Mononuclear cell (primary cell): ENCODE measurements around the gene TTC16. TPM values are rescaled to one million over a fixed set of nuclear protein-coding genes. Genes with fewer than 3 reads are reported as not detected.

ENCODE experiments used
- H3K27me3 ChIP-seq: 2 replicates; pipeline ENCODE4 v1.6.0; 2011; ENCODE audit warnings: low read length, control low read depth; ENCODE audit not compliant: insufficient read depth
- H3K4me1 ChIP-seq: 2 replicates; pipeline ENCODE4 v1.5.1; 2011; ENCODE audit warnings: mild to moderate bottlenecking, low read length, control low read depth; ENCODE audit not compliant: insufficient read depth
- H3K4me3 ChIP-seq: 2 replicates; pipeline ENCODE4 v1.5.1; 2011; ENCODE audit warnings: mild to moderate bottlenecking, low read length, moderate library complexity
- H3K9me3 ChIP-seq: 2 replicates; pipeline ENCODE4 v1.5.1; 2011; ENCODE audit warnings: low read depth, mild to moderate bottlenecking, control low read depth, low read length
- total RNA-seq: library from RNA; depleted of rRNA; stranded (reverse); fragments of >200 nt; gene quantifications from one replicate; pipeline ENCODE4 v1.2.3, GENCODE V29; 2012

Gene TTC16
- total RNA-seq, 1 donor, result 1.9 TPM

DNA sequence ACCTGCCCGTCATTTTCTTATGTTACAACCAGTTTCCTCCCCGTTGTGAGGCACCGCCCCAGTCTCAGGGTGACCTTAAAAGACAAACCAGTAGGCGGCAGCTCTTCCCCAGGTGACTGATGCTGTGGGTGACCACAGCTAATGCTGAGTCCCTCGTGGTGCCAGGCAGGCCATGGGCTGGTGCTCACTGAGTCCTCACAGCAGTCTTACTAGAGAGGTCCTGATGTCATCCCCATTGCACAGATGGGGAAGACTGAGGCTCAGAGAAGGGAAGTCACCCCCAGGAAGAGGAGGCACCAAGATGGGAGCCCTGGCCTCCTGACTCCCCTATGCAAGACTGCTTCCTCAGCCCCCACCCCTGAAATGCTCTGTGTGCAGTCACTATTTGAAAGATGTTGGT lies 8.1 kb upstream of the TTC16 start:
- H3K9me3 ChIP-seq, result no peaks in the 10 kb centered on the region
- H3K4me3 ChIP-seq, result no peak overlapping the region
- H3K27me3 ChIP-seq, result no peaks in the 10 kb centered on the region
- H3K4me1 ChIP-seq, result peaks cover 7% of the 10 kb centered on the region

DNA sequence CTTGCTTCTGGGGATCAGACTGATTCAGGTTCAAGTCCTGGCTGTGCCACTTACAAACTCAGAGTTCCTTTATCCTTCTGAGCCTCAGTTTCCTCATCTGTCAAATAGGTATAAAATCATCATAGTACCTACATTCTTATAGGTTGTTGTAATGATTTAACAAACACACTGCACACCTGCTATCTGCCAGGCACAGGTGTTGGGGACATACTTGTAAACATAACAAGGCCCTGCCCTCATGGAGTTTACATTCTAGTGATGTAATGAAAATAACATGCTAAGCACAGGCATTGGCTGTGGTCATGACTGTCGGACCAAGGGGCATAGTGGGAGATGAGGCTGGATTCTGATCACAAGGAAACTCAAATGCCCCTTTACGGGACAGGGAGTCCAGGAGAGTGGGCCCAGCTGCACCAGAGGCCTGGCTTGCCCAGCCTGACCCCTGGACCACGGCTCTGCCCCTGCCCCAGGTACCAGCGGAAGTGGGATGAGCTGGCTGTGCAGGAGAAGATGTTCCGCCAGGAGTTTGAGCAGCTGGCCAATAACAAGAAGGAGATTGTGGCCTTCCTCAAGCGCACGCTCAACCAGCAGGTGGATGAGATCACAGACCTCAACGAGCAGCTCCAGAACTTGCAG lies 6.8 kb upstream of the TTC16 start:
- Histone ChIP-seq H3K4me3 (no peak overlapping the region), H3K4me1 (peaks cover 8% of the 10 kb centered on the region), H3K27me3 (no peaks in the 10 kb centered on the region), H3K9me3 (no peaks in the 10 kb centered on the region)

DNA sequence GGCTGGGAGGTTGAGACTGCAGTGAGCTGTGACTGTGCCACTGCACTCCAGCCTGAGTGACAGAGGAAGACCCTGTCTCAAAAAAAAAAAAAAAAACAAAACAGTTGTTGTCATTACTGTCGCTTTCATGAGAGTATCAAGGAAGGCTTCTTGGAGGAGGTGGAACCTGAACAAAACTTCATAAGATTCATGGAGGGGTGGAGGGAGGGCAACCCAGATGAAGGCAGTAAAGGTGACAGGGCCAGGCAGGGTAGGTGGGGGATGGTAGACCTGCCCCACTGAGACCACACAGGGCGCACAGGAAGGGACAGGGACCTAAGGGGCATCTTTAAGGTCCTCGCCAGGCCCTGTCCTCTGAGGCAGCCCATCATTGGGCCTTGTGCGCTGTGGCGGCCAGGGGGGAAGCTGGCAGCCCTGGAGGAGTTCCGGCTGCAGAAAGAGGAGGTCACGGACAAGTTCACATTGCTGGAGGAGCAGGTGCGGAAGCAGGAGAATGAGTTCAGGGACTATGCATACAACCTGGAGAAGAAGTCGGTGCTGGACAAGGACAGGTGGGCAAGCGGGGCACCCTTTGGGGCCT lies 5.6 kb upstream of the TTC16 start:
- Histone ChIP-seq H3K4me3 (no peak overlapping the region), H3K4me1 (peaks cover 14% of the 10 kb centered on the region), H3K9me3 (no peaks in the 10 kb centered on the region), H3K27me3 (no peaks in the 10 kb centered on the region)

DNA sequence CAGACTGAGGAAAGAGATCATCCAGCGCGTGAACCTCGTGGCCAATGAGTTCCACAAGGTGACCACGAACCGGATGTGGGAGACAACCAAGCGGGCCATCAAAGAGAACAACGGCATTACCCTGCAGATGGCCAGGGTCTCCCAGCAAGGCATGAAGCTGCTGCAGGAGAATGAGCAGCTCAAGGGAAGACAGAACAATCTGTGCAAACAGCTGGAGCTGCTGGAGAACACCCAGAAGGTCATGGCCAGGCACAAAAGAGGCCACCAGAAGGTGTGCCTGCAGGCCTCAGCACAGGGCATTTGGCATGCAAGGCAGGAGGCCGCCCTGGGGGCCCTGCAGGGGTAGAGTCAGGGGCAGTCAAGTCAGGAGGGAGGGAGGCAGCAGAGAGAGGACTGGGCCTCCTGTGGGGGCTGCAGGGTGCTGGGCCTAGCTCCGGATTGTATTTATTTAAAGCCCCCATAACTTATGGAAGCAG lies 4.6 kb upstream of the TTC16 start:
- H3K27me3 ChIP-seq, result no peaks in the 10 kb centered on the region
- H3K9me3 ChIP-seq, result no peaks in the 10 kb centered on the region
- H3K4me1 ChIP-seq, result peaks cover 18% of the 10 kb centered on the region
- no peak overlapping the region for H3K4me3 ChIP-seq

DNA sequence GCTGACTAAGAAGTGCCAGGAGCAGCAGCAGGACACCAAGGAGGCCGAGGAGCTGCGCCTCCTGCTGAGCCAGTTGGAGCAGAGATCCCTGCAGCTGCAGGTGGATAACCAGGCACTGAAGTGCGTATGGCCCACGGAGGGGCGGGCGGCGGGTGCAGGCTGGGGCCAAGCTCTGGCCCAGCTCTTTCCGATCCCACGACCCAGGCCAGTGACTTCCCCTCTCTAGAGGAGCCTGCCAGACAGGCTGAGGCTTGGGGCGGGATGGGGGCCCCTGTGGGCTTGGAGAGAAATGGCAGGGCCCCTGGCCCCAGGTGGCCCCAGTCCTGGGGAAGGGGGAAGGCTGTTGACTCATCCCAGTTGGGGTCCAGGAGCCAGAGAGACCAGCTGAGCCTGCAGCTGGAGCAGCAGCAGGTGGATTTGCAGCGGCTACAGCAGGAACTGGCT lies 4.0 kb upstream of the TTC16 start:
- peaks cover 20% of the 10 kb centered on the region for H3K4me1 ChIP-seq
- H3K4me3 ChIP-seq, result no peak overlapping the region
- H3K9me3 ChIP-seq, result no peaks in the 10 kb centered on the region
- no peaks in the 10 kb centered on the region for H3K27me3 ChIP-seq

- peaks cover 20% of the 10 kb centered on the region for H3K4me1 ChIP-seq
- no peak overlapping the region for H3K4me3 ChIP-seq
- no peaks in the 10 kb centered on the region for H3K27me3 ChIP-seq
- H3K9me3 ChIP-seq, result no peaks in the 10 kb centered on the region
Measured at GRCh38 chr9:127712371-127712770, 3.5 kb upstream of the TTC16 start.

GRCh38 chr9:127712867-127713266 lies 3.0 kb upstream of the TTC16 start:
- Histone ChIP-seq H3K4me1 (peaks cover 20% of the 10 kb centered on the region), H3K9me3 (no peaks in the 10 kb centered on the region), H3K27me3 (no peaks in the 10 kb centered on the region), H3K4me3 (no peak overlapping the region)

DNA sequence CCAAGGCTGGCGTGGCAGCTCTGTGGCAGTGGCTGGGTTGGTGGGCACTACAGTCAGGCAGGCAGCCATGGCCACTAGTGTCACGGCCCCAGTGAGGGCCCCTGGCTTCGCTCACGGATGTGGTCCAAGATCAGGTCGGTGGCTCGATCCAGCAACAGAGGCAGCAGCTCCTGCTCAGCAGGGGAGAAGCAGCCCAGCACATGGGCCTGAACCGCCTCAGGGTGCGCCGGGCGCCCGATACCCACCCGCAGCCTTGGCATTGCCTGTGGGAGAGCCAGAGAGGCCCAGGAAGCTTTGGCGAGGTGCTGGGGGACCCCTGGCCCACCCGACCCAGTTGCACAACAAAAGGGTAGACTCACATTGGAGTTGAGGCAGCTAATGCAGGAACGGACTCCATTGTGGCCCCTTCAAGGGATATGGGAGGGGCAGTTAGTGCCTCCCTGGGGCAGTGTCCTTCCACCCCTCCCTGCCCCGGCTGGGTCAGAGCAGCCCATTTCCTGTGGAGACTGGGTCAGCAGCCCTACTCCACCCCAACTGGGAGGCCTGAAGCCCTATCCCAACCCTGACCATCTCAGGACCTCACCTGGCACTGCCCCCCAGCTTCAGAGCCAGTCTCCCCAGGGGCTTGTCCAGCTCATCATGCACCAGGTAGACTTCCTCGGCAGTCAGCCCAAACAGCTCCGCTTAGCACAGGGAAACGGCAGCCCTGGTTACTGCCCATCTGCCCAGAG lies 1.7 kb upstream of the TTC16 start:
- Histone ChIP-seq H3K4me3 (no peak overlapping the region), H3K4me1 (peaks cover 27% of the 10 kb centered on the region), H3K9me3 (no peaks in the 10 kb centered on the region)

DNA sequence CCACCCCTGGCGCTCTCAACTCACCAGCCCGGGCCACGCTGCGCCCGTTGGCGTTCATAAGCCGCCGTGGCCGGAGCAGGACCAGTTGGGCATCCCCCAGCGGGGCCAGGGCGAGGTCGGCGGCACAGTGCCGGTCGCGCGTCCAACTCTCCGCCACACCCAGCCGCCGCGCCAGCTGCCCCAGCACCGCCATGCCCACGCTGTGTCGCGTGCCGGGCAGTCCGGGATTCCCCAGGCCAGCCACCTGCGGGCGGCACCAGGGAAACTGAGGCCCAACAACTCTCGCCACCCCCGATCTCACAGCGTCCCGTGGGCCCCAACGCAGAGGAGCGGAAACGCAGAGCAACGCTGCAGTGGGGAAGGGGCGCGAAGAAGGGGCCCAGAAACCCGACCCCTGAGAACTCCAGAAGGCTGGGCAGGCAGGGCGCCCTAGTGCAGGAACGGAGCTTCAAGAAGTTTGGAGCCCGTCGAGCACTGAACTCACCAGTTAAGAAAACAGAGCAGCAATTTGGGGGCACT lies 869 bp upstream of the TTC16 start:
- Histone ChIP-seq H3K4me3 (peak overlapping the region; percentile 61), H3K4me1 (peaks cover 35% of the 10 kb centered on the region), H3K9me3 (no peaks in the 10 kb centered on the region), H3K27me3 (no peaks in the 10 kb centered on the region)

More for the DNA sequence above, 1.7 kb upstream of the TTC16 start:
- H3K27me3 ChIP-seq, result no peaks in the 10 kb centered on the region

DNA sequence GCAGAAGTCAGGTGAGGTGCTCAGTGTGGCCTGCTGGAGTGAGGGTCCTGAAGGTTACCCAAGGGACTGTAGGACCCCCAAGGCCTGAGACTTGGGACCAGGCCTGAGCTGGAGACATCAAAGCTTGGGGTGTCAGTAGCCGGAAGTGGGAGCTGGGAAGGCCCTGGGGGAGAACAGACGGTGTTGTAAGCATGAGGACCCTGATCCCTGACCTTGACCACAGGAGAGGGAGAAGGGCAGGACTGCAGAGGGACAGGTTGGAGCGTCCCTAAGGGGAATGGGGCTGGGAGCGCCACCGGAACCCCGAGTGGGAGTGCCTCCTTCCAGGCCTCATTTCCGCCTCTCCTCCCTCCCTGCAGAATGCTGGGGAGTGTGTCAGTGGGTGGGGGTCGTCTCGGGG lies 533 bp downstream of the TTC16 start:
- Histone ChIP-seq H3K4me1 (peaks cover 36% of the 10 kb centered on the region), H3K4me3 (no peak overlapping the region), H3K9me3 (no peaks in the 10 kb centered on the region)

DNA sequence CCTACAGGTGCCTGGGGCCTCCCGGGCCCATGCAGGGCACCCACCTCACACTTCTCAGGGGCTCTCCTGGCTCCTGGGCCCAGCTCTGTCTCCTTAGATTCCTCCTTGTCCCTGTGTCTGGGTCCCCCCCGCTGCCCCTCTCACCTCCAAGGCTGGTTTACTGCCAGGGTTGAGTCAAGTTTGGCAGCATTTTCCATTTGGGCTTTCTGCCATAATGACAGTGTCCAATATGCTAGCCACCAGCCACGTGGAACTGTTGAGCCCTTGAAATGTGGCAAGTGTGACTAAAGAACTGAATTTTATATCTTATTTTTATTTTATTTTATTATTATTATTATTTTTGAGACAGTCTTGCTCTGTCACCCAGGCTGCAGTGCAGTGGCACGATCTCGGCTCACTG lies 1.9 kb downstream of the TTC16 start:
- Histone ChIP-seq H3K4me1 (peaks cover 34% of the 10 kb centered on the region), H3K4me3 (no peak overlapping the region), H3K9me3 (no peaks in the 10 kb centered on the region), H3K27me3 (no peaks in the 10 kb centered on the region)

More for the DNA sequence above, 533 bp downstream of the TTC16 start:
- H3K27me3 ChIP-seq, result no peaks in the 10 kb centered on the region

- no peak overlapping the region for H3K4me3 ChIP-seq
- H3K27me3 ChIP-seq, result no peaks in the 10 kb centered on the region
- peaks cover 27% of the 10 kb centered on the region for H3K4me1 ChIP-seq
- no peaks in the 10 kb centered on the region for H3K9me3 ChIP-seq
Measured at GRCh38 chr9:127720031-127720864, 4.4 kb downstream of the TTC16 start.

DNA sequence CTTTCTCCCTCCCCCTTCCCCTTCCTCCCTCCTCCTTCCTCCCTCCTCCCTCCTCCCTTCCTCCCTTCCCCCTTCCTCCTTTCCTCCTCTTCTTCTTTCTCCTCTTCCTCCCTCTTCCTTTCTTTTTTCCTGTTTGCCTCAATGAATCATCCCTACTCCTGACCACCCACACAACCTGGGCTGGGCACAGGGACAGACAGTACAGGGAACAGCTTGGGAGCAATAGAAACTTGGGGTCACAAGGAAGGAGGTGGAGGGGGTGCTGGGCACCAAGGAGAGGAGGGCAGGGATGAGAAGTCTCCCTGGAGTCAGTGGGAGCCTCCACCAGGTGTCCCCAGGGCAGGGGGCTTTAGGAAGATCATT lies 5.0 kb downstream of the TTC16 start:
- H3K4me3 ChIP-seq, result no peak overlapping the region
- H3K4me1 ChIP-seq, result peaks cover 26% of the 10 kb centered on the region

DNA sequence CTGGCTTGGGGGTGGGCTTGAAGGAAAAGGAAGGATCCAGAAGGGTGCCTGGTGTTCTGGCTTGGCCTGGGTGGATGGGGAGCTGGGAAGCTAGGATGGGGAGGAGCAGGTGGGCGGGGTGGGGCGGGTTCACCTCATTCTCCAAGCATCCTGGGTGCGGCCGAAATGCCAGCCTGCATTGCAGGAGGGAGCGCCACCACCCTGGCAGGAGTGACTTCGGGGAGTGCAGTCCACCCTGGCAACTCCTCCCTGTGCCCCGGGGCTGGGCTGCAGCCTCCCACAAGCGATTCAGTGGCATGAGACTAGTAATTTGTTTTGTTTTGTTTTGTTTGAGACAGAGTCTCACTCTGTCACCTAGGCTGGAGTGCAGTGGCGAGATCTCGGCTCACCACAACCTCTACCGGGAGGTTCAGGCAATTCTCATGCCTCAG lies 5.5 kb downstream of the TTC16 start:
- Histone ChIP-seq H3K9me3 (no peaks in the 10 kb centered on the region), H3K4me3 (no peak overlapping the region), H3K27me3 (no peaks in the 10 kb centered on the region), H3K4me1 (peaks cover 21% of the 10 kb centered on the region)

More for the DNA sequence above, 5.0 kb downstream of the TTC16 start:
- Histone ChIP-seq H3K9me3 (no peaks in the 10 kb centered on the region), H3K27me3 (no peaks in the 10 kb centered on the region)
